Cardiac muscle cell (in vitro differentiated cells and primary cell): ENCODE measurements around the gene IRAK3. TPM values are rescaled to one million over a fixed set of nuclear protein-coding genes. Genes with fewer than 3 reads are reported as not detected.

ENCODE experiments used
- DNase-seq, 2 donors: peaks; one replicate each; pipeline versions ENCODE4 v3.0.0 to v3.0.0-alpha.2; 2010 to 2017; ENCODE audit warnings: low read depth in 1 of 2, low spot score in 1 of 2
- H3K27ac ChIP-seq: fragments of 200-600 bp; sonication (generic); 2 replicates; pipeline ENCODE4 v1.5.1; 2016
- H3K27me3 ChIP-seq: fragments of 200-600 bp; sonication (generic); 2 replicates; pipeline ENCODE4 v1.6.0; 2016; ENCODE audit warnings: control low read depth
- H3K36me3 ChIP-seq: fragments of 200-600 bp; sonication (generic); 2 replicates; pipeline ENCODE4 v1.5.1; 2016; ENCODE audit warnings: control low read depth
- H3K4me1 ChIP-seq: fragments of 200-600 bp; sonication (generic); 2 replicates; pipeline ENCODE4 v1.8.1; 2017; ENCODE audit warnings: low read depth, mild to moderate bottlenecking, mixed run types
- H3K4me3 ChIP-seq: fragments of 200-600 bp; sonication (generic); 2 replicates; pipeline ENCODE4 v1.5.1; 2016; ENCODE audit warnings: mild to moderate bottlenecking
- H3K9me3 ChIP-seq: fragments of 200-600 bp; sonication (generic); 2 replicates; pipeline ENCODE4 v1.5.1; 2017; ENCODE audit warnings: low read depth, mild to moderate bottlenecking, control low read depth
- CTCF ChIP-seq: IDR thresholded peaks from 2 replicates; pipeline ENCODE4 v1.5.1; 2012; ENCODE audit warnings: low read depth, mild to moderate bottlenecking, low read length
- polyA plus RNA-seq: library from polyadenylated mRNA; unstranded; fragments of >200 nt; fragmentation: Nextera tagmentation; extraction: Ambion mirVana; gene quantifications from 2 replicates; pipeline ENCODE4 v1.2.1, GENCODE V29; 2016
- total RNA-seq: library from RNA; depleted of rRNA; stranded (reverse); fragments of >200 nt; gene quantifications from 2 replicates; pipeline ENCODE4 v1.2.3, GENCODE V29; 2016

IRAK3 gene
- total and polyA plus RNA-seq, 2 experiments from 2014 or later = 0.11 to 0.27 TPM

- TF ChIP-seq CTCF = no peak
- H3K4me3 ChIP-seq = no peak overlapping the region
- H3K9me3 ChIP-seq = no peaks in the 10 kb centered on the region
- H3K27me3 ChIP-seq = peaks cover 2% of the 10 kb centered on the region
- no peak overlapping the region for H3K27ac ChIP-seq
- H3K36me3 ChIP-seq = no peaks in the 10 kb centered on the region
- H3K4me1 ChIP-seq = no peaks in the 10 kb centered on the region
- DNase-seq = peak in 1 of 2 donors; percentile 72
Measured at GRCh38 chr12:66196806-66197205, 7.8 kb downstream of the IRAK3 start.

GRCh38 chr12:66197495-66197921, 8.5 kb downstream of the IRAK3 start:
- H3K4me3 ChIP-seq = no peak overlapping the region
- peaks cover 2% of the 10 kb centered on the region for H3K27me3 ChIP-seq
- H3K27ac ChIP-seq = no peak overlapping the region
- no peaks in the 10 kb centered on the region for H3K9me3 ChIP-seq
- no peaks in the 10 kb centered on the region for H3K4me1 ChIP-seq
- TF ChIP-seq CTCF = no peak
- H3K36me3 ChIP-seq = no peaks in the 10 kb centered on the region
- peak in 1 of 2 donors; percentile 37 for DNase-seq

GRCh38 chr12:66199141-66199540, 10.1 kb downstream of the IRAK3 start:
- no peak overlapping the region for H3K4me3 ChIP-seq
- no peak for DNase-seq

GRCh38 chr12:66199831-66200509, 11.0 kb downstream of the IRAK3 start:
- no peak overlapping the region for H3K27ac ChIP-seq
- DNase-seq = no peak
- H3K4me1 ChIP-seq = no peaks in the 10 kb centered on the region
- no peak for TF ChIP-seq CTCF
- H3K36me3 ChIP-seq = no peaks in the 10 kb centered on the region
- no peaks in the 10 kb centered on the region for H3K9me3 ChIP-seq
- no peaks in the 10 kb centered on the region for H3K27me3 ChIP-seq
- no peak overlapping the region for H3K4me3 ChIP-seq

More at GRCh38 chr12:66199141-66199540, 10.1 kb downstream of the IRAK3 start:
- H3K4me1 ChIP-seq = no peaks in the 10 kb centered on the region
- no peaks in the 10 kb centered on the region for H3K9me3 ChIP-seq
- H3K27me3 ChIP-seq = peaks cover 2% of the 10 kb centered on the region
- no peak for TF ChIP-seq CTCF
- H3K36me3 ChIP-seq = no peaks in the 10 kb centered on the region
- no peak overlapping the region for H3K27ac ChIP-seq

- H3K27ac ChIP-seq = no peak overlapping the region
- no peaks in the 10 kb centered on the region for H3K36me3 ChIP-seq
- no peak for DNase-seq
- no peaks in the 10 kb centered on the region for H3K9me3 ChIP-seq
- no peaks in the 10 kb centered on the region for H3K27me3 ChIP-seq
- H3K4me3 ChIP-seq = no peak overlapping the region
- TF ChIP-seq CTCF = no peak
- H3K4me1 ChIP-seq = no peaks in the 10 kb centered on the region
Measured at GRCh38 chr12:66203820-66204219, 14.8 kb downstream of the IRAK3 start.
